GM23338 (cell line): ENCODE data around the gene TAS2R3. TPM values are rescaled to one million over a fixed set of nuclear protein-coding genes. Genes with fewer than 3 reads are reported as not detected.

Experiments
- ATAC-seq: fragments of 200-7000 bp; cut with Tn5 transposase; 3 replicates; pipeline ENCODE4 v1.9.1; 2020
- DNase-seq: peaks from one replicate; pipeline ENCODE4 v3.0.0-alpha.2; 2015; ENCODE audit warnings: low spot score
- H2AFZ ChIP-seq: fragments of 200-600 bp; sonication (generic); 2 replicates; pipeline ENCODE4 v1.8.0; 2016; ENCODE audit warnings: antibody characterized with exemption, mild to moderate bottlenecking, moderate library complexity
- H3F3A ChIP-seq: fragments of 200-600 bp; sonication (generic); replicated peaks from 2 replicates; pipeline ENCODE4 v1.8.0; 2017; ENCODE audit warnings: antibody characterized with exemption, mixed run types, low read depth
- H3K27ac ChIP-seq: fragments of 200-600 bp; sonication (generic); 2 replicates; pipeline ENCODE4 v1.6.1; 2016; ENCODE audit warnings: low read depth
- H3K27me3 ChIP-seq: fragments of 200-600 bp; sonication (generic); 2 replicates; pipeline ENCODE4 v1.8.0; 2016; ENCODE audit warnings: mild to moderate bottlenecking, mixed run types, moderate library complexity; ENCODE audit not compliant: insufficient read depth
- H3K36me3 ChIP-seq: fragments of 200-600 bp; sonication (generic); 2 replicates; pipeline ENCODE4 v1.8.0; 2016; ENCODE audit warnings: mild to moderate bottlenecking; ENCODE audit not compliant: insufficient read depth
- H3K4me1 ChIP-seq: fragments of 200-600 bp; sonication (generic); 2 replicates; pipeline ENCODE4 v1.8.0; 2016; ENCODE audit warnings: mild to moderate bottlenecking, moderate library complexity; ENCODE audit not compliant: insufficient read depth
- H3K4me2 ChIP-seq: fragments of 200-600 bp; sonication (generic); 2 replicates; pipeline ENCODE4 v1.7.1; 2017; ENCODE audit warnings: mixed run types
- H3K4me3 ChIP-seq: fragments of 200-600 bp; sonication (generic); 2 replicates; pipeline ENCODE4 v1.6.1; 2016; ENCODE audit warnings: mixed run types
- H3K79me2 ChIP-seq: fragments of 200-600 bp; sonication (generic); replicated peaks from 2 replicates; pipeline ENCODE4 v1.8.0; 2017; ENCODE audit warnings: mild to moderate bottlenecking; ENCODE audit not compliant: insufficient read depth
- H3K9me2 ChIP-seq: fragments of 200-600 bp; sonication (generic); 2 replicates; pipeline ENCODE4 v1.8.0; 2017; ENCODE audit not compliant: insufficient read depth
- H4K20me1 ChIP-seq: fragments of 200-600 bp; sonication (generic); replicated peaks from 2 replicates; pipeline ENCODE4 v1.8.0; 2017; ENCODE audit warnings: mild to moderate bottlenecking; ENCODE audit not compliant: insufficient read depth
- H3K27ac Mint-ChIP-seq: 2 replicates; pipeline ENCODE4 v1.8.0; 2020; ENCODE audit warnings: inconsistent platforms, mild to moderate bottlenecking, moderate library complexity, mixed read lengths
- H3K27me3 Mint-ChIP-seq: 3 replicates; pipeline ENCODE4 v1.8.0; 2022; ENCODE audit warnings: low read depth, mild to moderate bottlenecking, moderate library complexity, mixed read lengths, inconsistent platforms; ENCODE audit not compliant: insufficient read depth, poor library complexity
- H3K36me3 Mint-ChIP-seq: 3 replicates; pipeline ENCODE4 v1.8.0; 2021; ENCODE audit warnings: low read depth, mild to moderate bottlenecking, inconsistent platforms, moderate library complexity, mixed read lengths
- H3K4me1 Mint-ChIP-seq: 3 replicates; pipeline ENCODE4 v1.8.0; 2020; ENCODE audit warnings: mild to moderate bottlenecking, inconsistent platforms, mixed read lengths
- H3K4me3 Mint-ChIP-seq: 3 replicates; pipeline ENCODE4 v1.8.0; 2021; ENCODE audit warnings: moderate library complexity, mild to moderate bottlenecking, inconsistent platforms, mixed read lengths
- H3K9me3 Mint-ChIP-seq: 3 replicates; pipeline ENCODE4 v1.8.0; 2020; ENCODE audit warnings: moderate library complexity, mild to moderate bottlenecking, inconsistent platforms, mixed read lengths
- CTCF ChIP-seq, 2 experiments: fragments of 200-600 bp in 1 of 2; sonication (generic) in 1 of 2; conservative IDR thresholded peaks; 2 replicates each; pipeline versions ENCODE4 v1.5.1 to v1.6.1; 2016 to 2017; ENCODE audit warnings: antibody characterized with exemption in 2 of 2, low read depth in 2 of 2, mild to moderate bottlenecking in 2 of 2, moderate library complexity in 1 of 2
- JUNB ChIP-seq: IDR thresholded peaks from one replicate; pipeline ENCODE4 v1.6.1; 2016; ENCODE audit warnings: antibody characterized with exemption; ENCODE audit not compliant: unreplicated experiment
- NANOG ChIP-seq: IDR thresholded peaks from 2 replicates; pipeline ENCODE4 v1.6.1; 2016; ENCODE audit warnings: antibody characterized with exemption, borderline replicate concordance
- polyA plus RNA-seq: library from polyadenylated mRNA; unstranded; fragments of >200 nt; fragmentation: Nextera tagmentation; extraction: Ambion mirVana; gene quantifications from 2 replicates; pipeline ENCODE4 v1.2.1, GENCODE V29; 2016
- total RNA-seq: library from RNA; depleted of rRNA; stranded (reverse); fragments of >200 nt; shearing (Covaris generic); gene quantifications from 2 replicates; pipeline ENCODE4 v1.2.3, GENCODE V29; 2014
- TF ChIP-seq, protein P1 (sequence below): fragments of 250-450 bp; sonication (Bioruptor Pico); IDR thresholded peaks from 2 replicates; pipeline ENCODE4 v1.5.0; 2020; ENCODE audit warnings: mild to moderate bottlenecking, moderate library complexity

TAS2R3 gene
- total and polyA plus RNA-seq, 2 experiments from 2014 or later: 6.9 TPM; not detected in 1

DNA sequence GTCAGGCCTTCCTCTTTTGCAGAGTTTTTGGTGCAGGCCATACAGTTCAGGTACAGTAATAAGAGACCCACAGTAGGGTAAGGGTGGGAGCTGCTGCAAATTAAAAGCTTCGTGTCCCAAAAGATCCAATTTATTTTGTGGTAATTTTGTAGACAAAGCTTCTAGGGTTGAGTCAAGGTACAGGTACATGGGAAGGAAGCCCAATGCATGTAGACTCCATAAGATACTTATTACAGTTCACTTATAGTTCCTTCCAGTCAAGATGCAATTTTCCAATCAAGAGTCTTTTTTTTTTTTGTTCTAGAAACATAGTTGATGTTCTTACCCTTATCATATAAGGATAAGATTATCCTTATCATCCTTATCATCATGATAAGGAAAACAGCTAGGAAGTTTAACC lies 12.5 kb downstream of the TAS2R3 start, which contains the start of gene TAS2R4 (continued):
- TF ChIP-seq NANOG: no peak
- TF ChIP-seq, protein P1, sequence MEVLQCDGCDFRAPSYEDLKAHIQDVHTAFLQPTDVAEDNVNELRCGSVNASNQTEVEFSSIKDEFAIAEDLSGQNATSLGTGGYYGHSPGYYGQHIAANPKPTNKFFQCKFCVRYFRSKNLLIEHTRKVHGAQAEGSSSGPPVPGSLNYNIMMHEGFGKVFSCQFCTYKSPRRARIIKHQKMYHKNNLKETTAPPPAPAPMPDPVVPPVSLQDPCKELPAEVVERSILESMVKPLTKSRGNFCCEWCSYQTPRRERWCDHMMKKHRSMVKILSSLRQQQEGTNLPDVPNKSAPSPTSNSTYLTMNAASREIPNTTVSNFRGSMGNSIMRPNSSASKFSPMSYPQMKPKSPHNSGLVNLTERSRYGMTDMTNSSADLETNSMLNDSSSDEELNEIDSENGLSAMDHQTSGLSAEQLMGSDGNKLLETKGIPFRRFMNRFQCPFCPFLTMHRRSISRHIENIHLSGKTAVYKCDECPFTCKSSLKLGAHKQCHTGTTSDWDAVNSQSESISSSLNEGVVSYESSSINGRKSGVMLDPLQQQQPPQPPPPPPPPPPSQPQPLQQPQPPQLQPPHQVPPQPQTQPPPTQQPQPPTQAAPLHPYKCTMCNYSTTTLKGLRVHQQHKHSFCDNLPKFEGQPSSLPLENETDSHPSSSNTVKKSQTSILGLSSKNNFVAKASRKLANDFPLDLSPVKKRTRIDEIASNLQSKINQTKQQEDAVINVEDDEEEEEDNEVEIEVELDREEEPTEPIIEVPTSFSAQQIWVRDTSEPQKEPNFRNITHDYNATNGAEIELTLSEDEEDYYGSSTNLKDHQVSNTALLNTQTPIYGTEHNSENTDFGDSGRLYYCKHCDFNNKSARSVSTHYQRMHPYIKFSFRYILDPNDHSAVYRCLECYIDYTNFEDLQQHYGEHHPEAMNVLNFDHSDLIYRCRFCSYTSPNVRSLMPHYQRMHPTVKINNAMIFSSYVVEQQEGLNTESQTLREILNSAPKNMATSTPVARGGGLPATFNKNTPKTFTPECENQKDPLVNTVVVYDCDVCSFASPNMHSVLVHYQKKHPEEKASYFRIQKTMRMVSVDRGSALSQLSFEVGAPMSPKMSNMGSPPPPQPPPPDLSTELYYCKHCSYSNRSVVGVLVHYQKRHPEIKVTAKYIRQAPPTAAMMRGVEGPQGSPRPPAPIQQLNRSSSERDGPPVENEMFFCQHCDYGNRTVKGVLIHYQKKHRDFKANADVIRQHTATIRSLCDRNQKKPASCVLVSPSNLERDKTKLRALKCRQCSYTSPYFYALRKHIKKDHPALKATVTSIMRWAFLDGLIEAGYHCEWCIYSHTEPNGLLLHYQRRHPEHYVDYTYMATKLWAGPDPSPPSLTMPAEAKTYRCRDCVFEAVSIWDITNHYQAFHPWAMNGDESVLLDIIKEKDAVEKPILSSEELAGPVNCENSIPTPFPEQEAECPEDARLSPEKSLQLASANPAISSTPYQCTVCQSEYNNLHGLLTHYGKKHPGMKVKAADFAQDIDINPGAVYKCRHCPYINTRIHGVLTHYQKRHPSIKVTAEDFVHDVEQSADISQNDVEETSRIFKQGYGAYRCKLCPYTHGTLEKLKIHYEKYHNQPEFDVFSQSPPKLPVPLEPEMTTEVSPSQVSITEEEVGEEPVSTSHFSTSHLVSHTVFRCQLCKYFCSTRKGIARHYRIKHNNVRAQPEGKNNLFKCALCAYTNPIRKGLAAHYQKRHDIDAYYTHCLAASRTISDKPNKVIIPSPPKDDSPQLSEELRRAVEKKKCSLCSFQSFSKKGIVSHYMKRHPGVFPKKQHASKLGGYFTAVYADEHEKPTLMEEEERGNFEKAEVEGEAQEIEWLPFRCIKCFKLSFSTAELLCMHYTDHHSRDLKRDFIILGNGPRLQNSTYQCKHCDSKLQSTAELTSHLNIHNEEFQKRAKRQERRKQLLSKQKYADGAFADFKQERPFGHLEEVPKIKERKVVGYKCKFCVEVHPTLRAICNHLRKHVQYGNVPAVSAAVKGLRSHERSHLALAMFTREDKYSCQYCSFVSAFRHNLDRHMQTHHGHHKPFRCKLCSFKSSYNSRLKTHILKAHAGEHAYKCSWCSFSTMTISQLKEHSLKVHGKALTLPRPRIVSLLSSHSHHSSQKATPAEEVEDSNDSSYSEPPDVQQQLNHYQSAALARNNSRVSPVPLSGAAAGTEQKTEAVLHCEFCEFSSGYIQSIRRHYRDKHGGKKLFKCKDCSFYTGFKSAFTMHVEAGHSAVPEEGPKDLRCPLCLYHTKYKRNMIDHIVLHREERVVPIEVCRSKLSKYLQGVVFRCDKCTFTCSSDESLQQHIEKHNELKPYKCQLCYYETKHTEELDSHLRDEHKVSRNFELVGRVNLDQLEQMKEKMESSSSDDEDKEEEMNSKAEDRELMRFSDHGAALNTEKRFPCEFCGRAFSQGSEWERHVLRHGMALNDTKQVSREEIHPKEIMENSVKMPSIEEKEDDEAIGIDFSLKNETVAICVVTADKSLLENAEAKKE: no peak

- DNase-seq: peak; percentile 76
- no peaks in the 10 kb centered on the region for H3F3A ChIP-seq
- peaks cover 8% of the 10 kb centered on the region; the same call in 1 of the 2 replicates for H3K36me3 ChIP-seq
- no peaks in the 10 kb centered on the region for H3K4me1 ChIP-seq
- no peak overlapping the region for H3K27ac Mint-ChIP-seq
- H3K27me3 Mint-ChIP-seq: no peaks in the 10 kb centered on the region
- H3K36me3 Mint-ChIP-seq: no peaks in the 10 kb centered on the region; the same call in 2 of the 3 replicates
- no peak overlapping the region for H2AFZ ChIP-seq
- H3K9me2 ChIP-seq: no peaks in the 10 kb centered on the region
- H3K4me3 ChIP-seq: no peak overlapping the region
- no peaks in the 10 kb centered on the region for H3K9me3 Mint-ChIP-seq
- peaks cover 4% of the 10 kb centered on the region; the same call in 1 of the 2 replicates for H4K20me1 ChIP-seq
- H3K4me2 ChIP-seq: no peak overlapping the region
- H3K4me1 Mint-ChIP-seq: no peaks in the 10 kb centered on the region
- TF ChIP-seq JUNB (no peak), CTCF (conservative IDR thresholded peaks at IDR 0.05; ENCODE audit: low read depth in 2 of 2) (peak; percentile 81 to 99)
- H3K27ac ChIP-seq: no peak overlapping the region
- H3K79me2 ChIP-seq: no peaks in the 10 kb centered on the region
- H3K4me3 Mint-ChIP-seq: no peak overlapping the region
- H3K27me3 ChIP-seq: no peaks in the 10 kb centered on the region
- peak; percentile 86 for ATAC-seq
Observed at GRCh38 chr7:141785706-141786552, 22.0 kb downstream of the TAS2R3 start.
